ENCODE measurements around the gene PAPLN.

PAPLN gene

GRCh38 chr14:73313151-73313550 is 75.8 kb downstream of the PAPLN start:
- Histone ChIP-seq H3K4me1 (ENCODE audit: low read depth, poor library complexity, severe bottlenecking) (no peaks in the 10 kb centered on the region), H3K27me3 (ENCODE audit: insufficient read depth, low read depth) (no peaks in the 10 kb centered on the region), H3K9ac (no peak overlapping the region), H2AFZ (ENCODE audit: low read depth) (no peak overlapping the region), H3K36me3 (ENCODE audit: insufficient read depth) (no peaks in the 10 kb centered on the region), H3K79me2 (ENCODE audit: insufficient read depth, low read depth) (no peaks in the 10 kb centered on the region), H3K27ac (no peak overlapping the region), H3K4me2 (no peak overlapping the region), H4K20me1 (ENCODE audit: insufficient read depth) (no peaks in the 10 kb centered on the region), H3K4me3 (IDR thresholded peaks at IDR 0.05; ENCODE audit: insufficient read depth, low read depth, low read length) (no peak overlapping the region)
- TF ChIP-seq CTCF (conservative IDR thresholded peaks at IDR 0.05; ENCODE audit: low read depth, low read length), result no peak

- Histone ChIP-seq H3K79me2 (ENCODE audit: insufficient read depth, low read depth) (no peaks in the 10 kb centered on the region), H3K27me3 (ENCODE audit: insufficient read depth, low read depth) (no peaks in the 10 kb centered on the region), H2AFZ (ENCODE audit: low read depth) (no peak overlapping the region), H3K4me1 (ENCODE audit: low read depth, poor library complexity, severe bottlenecking) (no peaks in the 10 kb centered on the region), H3K4me2 (no peak overlapping the region), H3K9ac (no peak overlapping the region), H4K20me1 (ENCODE audit: insufficient read depth) (no peaks in the 10 kb centered on the region), H3K4me3 (IDR thresholded peaks at IDR 0.05; ENCODE audit: insufficient read depth, low read depth, low read length) (no peak overlapping the region), H3K27ac (no peak overlapping the region), H3K36me3 (ENCODE audit: insufficient read depth) (no peaks in the 10 kb centered on the region)
- TF ChIP-seq CTCF (conservative IDR thresholded peaks at IDR 0.05; ENCODE audit: low read depth, low read length), result no peak
These were observed 86.6 kb downstream of the PAPLN start for GRCh38 chr14:73323896-73324399.

Measured in KMS-11 (cell line).